Upper lobe of right lung (tissue), 1 donor: ENCODE results near the gene NXN. TPM values are rescaled to one million over a fixed set of nuclear protein-coding genes. Genes with fewer than 3 reads are reported as not detected.

Source experiments
- ATAC-seq: fragments of 200-7000 bp; cut with Tn5 transposase; one replicate; pipeline ENCODE4 v1.9.1; 2020; ENCODE audit warnings: mild to moderate bottlenecking, moderate library complexity
- DNase-seq: peaks from one replicate; pipeline ENCODE4 v3.0.0-alpha.2; 2020
- H3K27ac ChIP-seq: fragments of 200-600 bp; one replicate; pipeline ENCODE4 v1.8.0; 2022
- H3K27me3 ChIP-seq: fragments of 200-600 bp; one replicate; pipeline ENCODE4 v1.8.0; 2022; ENCODE audit warnings: mild to moderate bottlenecking
- H3K36me3 ChIP-seq: fragments of 200-600 bp; one replicate; pipeline ENCODE4 v1.8.0; 2022
- H3K4me1 ChIP-seq: fragments of 200-600 bp; one replicate; pipeline ENCODE4 v1.8.0; 2022
- H3K4me3 ChIP-seq: fragments of 200-600 bp; one replicate; pipeline ENCODE4 v1.8.0; 2022; ENCODE audit warnings: mild to moderate bottlenecking
- H3K9me3 ChIP-seq: fragments of 200-600 bp; one replicate; pipeline ENCODE4 v1.8.0; 2022
- CTCF ChIP-seq: fragments of 200-600 bp; IDR thresholded peaks from one replicate; pipeline ENCODE4 v1.8.0; 2022; ENCODE audit warnings: antibody characterized with exemption
- intact Hi-C: fragments of 100-400 bp; cut with DNase I; formaldehyde crosslinking; loops from one replicate; pipeline ENCODE4 v1.11.0; 2022
- total RNA-seq: library from RNA; stranded (reverse); fragmentation: NEBNext Ultra II Directional; extraction: Animal tissue kit (Norgen Biotek cat#: 25700); gene quantifications from one replicate; pipeline ENCODE4 v1.2.1, GENCODE V29; 2021
- donor health status: DM: no; HTN: yes; CAD: no; lungs with severe emphysema.

NXN gene
- total RNA-seq, 1 donor from 2014 or later, result 57.3 TPM

GRCh38 chr17:992933-993332 is 13.4 kb upstream of the NXN start:
- no peak overlapping the region for H3K4me3 ChIP-seq
- H3K27me3 ChIP-seq, result no peaks in the 10 kb centered on the region
- ATAC-seq, result no peak
- no peaks in the 10 kb centered on the region for H3K9me3 ChIP-seq
- no peak for TF ChIP-seq CTCF
- intact Hi-C loops, result no loop called here
- no peak for DNase-seq
- H3K27ac ChIP-seq, result no peak overlapping the region
- H3K36me3 ChIP-seq, result no peaks in the 10 kb centered on the region
- peaks cover 4% of the 10 kb centered on the region for H3K4me1 ChIP-seq

- Histone ChIP-seq H3K4me1 (no peaks in the 10 kb centered on the region), H3K27me3 (no peaks in the 10 kb centered on the region), H3K4me3 (no peak overlapping the region), H3K36me3 (no peaks in the 10 kb centered on the region), H3K9me3 (no peaks in the 10 kb centered on the region), H3K27ac (no peak overlapping the region)
- ATAC-seq, result no peak
- DNase-seq, result no peak
- no peak for TF ChIP-seq CTCF
- intact Hi-C loops, result loop anchor here (5.0 kb wide), 1 partner anchor 196 kb away; no protein-coding TSS in a partner anchor
Observed at GRCh38 chr17:988561-988960, 9.0 kb upstream of the NXN start.

- H3K9me3 ChIP-seq, result no peaks in the 10 kb centered on the region
Observed at GRCh38 chr17:987931-988330, 8.4 kb upstream of the NXN start.

GRCh38 chr17:986322-986929 is 6.8 kb upstream of the NXN start:
- ATAC-seq, result no peak
- intact Hi-C loops, result loop anchor here (5.0 kb wide), 1 partner anchor 194 kb away; no protein-coding TSS in a partner anchor
- TF ChIP-seq CTCF, result no peak

More at GRCh38 chr17:987931-988330, 8.4 kb upstream of the NXN start:
- intact Hi-C loops, result loop anchor here (5.0 kb wide), 1 partner anchor 196 kb away; no protein-coding TSS in a partner anchor
- TF ChIP-seq CTCF, result no peak
- ATAC-seq, result no peak
- no peak overlapping the region for H3K27ac ChIP-seq
- no peak for DNase-seq
- H3K27me3 ChIP-seq, result no peaks in the 10 kb centered on the region
- no peaks in the 10 kb centered on the region for H3K36me3 ChIP-seq
- no peak overlapping the region for H3K4me3 ChIP-seq
- H3K4me1 ChIP-seq, result no peaks in the 10 kb centered on the region

GRCh38 chr17:983921-984320 is 4.3 kb upstream of the NXN start:
- no peak overlapping the region for H3K4me3 ChIP-seq
- H3K9me3 ChIP-seq, result no peaks in the 10 kb centered on the region
- TF ChIP-seq CTCF, result no peak
- intact Hi-C loops, result no loop called here
- H3K27ac ChIP-seq, result no peak overlapping the region
- H3K36me3 ChIP-seq, result no peaks in the 10 kb centered on the region
- ATAC-seq, result no peak
- no peaks in the 10 kb centered on the region for H3K27me3 ChIP-seq
- H3K4me1 ChIP-seq, result peaks cover 6% of the 10 kb centered on the region
- no peak for DNase-seq

More at GRCh38 chr17:986322-986929, 6.8 kb upstream of the NXN start:
- Histone ChIP-seq H3K9me3 (no peaks in the 10 kb centered on the region), H3K36me3 (no peaks in the 10 kb centered on the region), H3K4me3 (no peak overlapping the region), H3K27ac (no peak overlapping the region), H3K4me1 (no peaks in the 10 kb centered on the region), H3K27me3 (no peaks in the 10 kb centered on the region)
- DNase-seq, result no peak

GRCh38 chr17:981292-981658 is 1.7 kb upstream of the NXN start:
- Histone ChIP-seq H3K4me3 (no peak overlapping the region), H3K36me3 (no peaks in the 10 kb centered on the region), H3K9me3 (no peaks in the 10 kb centered on the region), H3K27me3 (no peaks in the 10 kb centered on the region), H3K27ac (no peak overlapping the region), H3K4me1 (peaks cover 6% of the 10 kb centered on the region)
- intact Hi-C loops, result no loop called here
- DNase-seq, result no peak
- no peak for TF ChIP-seq CTCF
- ATAC-seq, result no peak
